GM12878 (cell line): Measurements from ENCODE around the gene GNAL. TPM values are rescaled to one million over a fixed set of nuclear protein-coding genes. Genes with fewer than 3 reads are reported as not detected.
"Not testable (repeated sequence)": the region's sequence is repeated elsewhere in the genome, so short reads cannot be mapped to it uniquely, and the experiment has no call there.

Experiments
- ATAC-seq: fragments of 200-7000 bp; cut with Tn5 transposase; 3 replicates; pipeline ENCODE4 v1.9.1; 2020; ENCODE audit warnings: mild to moderate bottlenecking, moderate library complexity
- BruUV-seq: library from RNA; stranded (reverse); fragments of 400-500 nt; replicated peaks from 2 replicates; lab custom pipeline; 2021; lab: Mats Ljungman, UMichigan
- CTCF ChIA-PET: fragments of 300-600 bp; sonication (Branson Sonifier 250); formaldehyde crosslinking; extraction: SDS; loops from one replicate; lab custom pipeline; 2021; ENCODE audit warnings: inconsistent platforms; lab: Yijun Ruan, JAX
- POLR2A ChIA-PET: fragments of 350-600 bp; formaldehyde crosslinking; extraction: SDS; loops from one replicate; lab custom pipeline; 2021; ENCODE audit warnings: inconsistent platforms; lab: Charles Lee
- RAD21 ChIA-PET: fragments of 300-600 bp; sonication (Branson Sonifier 250); formaldehyde crosslinking; loops from one replicate; lab custom pipeline; 2023; ENCODE audit warnings: antibody characterized with exemption; ENCODE audit not compliant: unreplicated experiment; lab: Charles Lee
- SMC1A ChIA-PET: fragments of 300-600 bp; sonication (Branson Sonifier 250); formaldehyde crosslinking; loops from one replicate; lab custom pipeline; 2023; ENCODE audit not compliant: unreplicated experiment, uncharacterized antibody; lab: Charles Lee
- DNase-seq: peaks from one replicate; pipeline ENCODE4 v3.0.0-alpha.2; 2011; ENCODE audit warnings: low read depth, low spot score
- FAIRE-seq: peaks from 3 replicates; lab custom pipeline; 2011; peaks lifted over from hg19 to GRCh38; lab: Jason Lieb, UNC
- H2AFZ ChIP-seq: 2 replicates; pipeline ENCODE4 v1.6.0; 2011; ENCODE audit warnings: low read depth, low read length, control low read depth; ENCODE audit not compliant: control insufficient read depth
- H3K27ac ChIP-seq: 2 replicates; pipeline ENCODE4 v1.5.1; 2011; ENCODE audit warnings: control low read depth; ENCODE audit not compliant: control insufficient read depth, insufficient read depth
- H3K27me3 ChIP-seq, 2 experiments: replicated peaks in 1 of 2; 2 replicates each; pipeline versions ENCODE4 v1.6.0 to v1.6.1; 2011; ENCODE audit warnings: low read length in 1 of 2; ENCODE audit not compliant: control insufficient read depth in 2 of 2, insufficient read depth in 2 of 2
- H3K36me3 ChIP-seq, 2 experiments: 2 replicates each; pipeline ENCODE4 v1.5.1; 2011; ENCODE audit warnings: low read length in 1 of 2; ENCODE audit not compliant: control insufficient read depth in 2 of 2, insufficient read depth in 2 of 2
- H3K4me1 ChIP-seq: 2 replicates; pipeline ENCODE4 v1.6.1; 2011; ENCODE audit warnings: mild to moderate bottlenecking, low read length, moderate library complexity, mixed read lengths; ENCODE audit not compliant: control insufficient read depth, insufficient read depth
- H3K4me2 ChIP-seq: 2 replicates; pipeline ENCODE4 v1.6.0; 2011; ENCODE audit warnings: control low read depth; ENCODE audit not compliant: control insufficient read depth, insufficient read depth
- H3K4me3 ChIP-seq: fragments of 200-600 bp; sonication (generic); 2 replicates; pipeline ENCODE4 v1.5.1; 2016
- H3K79me2 ChIP-seq: 2 replicates; pipeline ENCODE4 v1.6.0; 2011; ENCODE audit warnings: low read length; ENCODE audit not compliant: control insufficient read depth, insufficient read depth
- H3K9ac ChIP-seq: 2 replicates; pipeline ENCODE4 v1.8.0; 2011; ENCODE audit warnings: low read length, control low read depth, mixed read lengths; ENCODE audit not compliant: control insufficient read depth, insufficient read depth
- H3K9me3 ChIP-seq: replicated peaks from 3 replicates; pipeline ENCODE4 v1.5.1; 2011; ENCODE audit warnings: mild to moderate bottlenecking, low read length; ENCODE audit not compliant: control insufficient read depth, insufficient read depth
- H4K20me1 ChIP-seq: 2 replicates; pipeline ENCODE4 v1.6.0; 2011; ENCODE audit not compliant: control insufficient read depth, insufficient read depth
- BACH1 ChIP-seq: fragments of 450-650 bp; IDR thresholded peaks from 2 replicates; pipeline ENCODE4 v1.6.1; 2017; ENCODE audit warnings: mild to moderate bottlenecking, borderline replicate concordance
- BCL11A ChIP-seq: IDR thresholded peaks from 2 replicates; pipeline ENCODE4 v1.6.1; 2011; ENCODE audit warnings: low read depth, low read length
- CBFB ChIP-seq: IDR thresholded peaks from 2 replicates; pipeline ENCODE4 v1.6.1; 2016; ENCODE audit warnings: antibody characterized with exemption, low read depth
- ELK1 ChIP-seq: IDR thresholded peaks from 2 replicates; pipeline ENCODE4 v1.6.1; 2012; ENCODE audit warnings: low read depth, low read length, improper control_type of control experiment
- FOXK2 ChIP-seq: fragments of 450-650 bp; IDR thresholded peaks from 2 replicates; pipeline ENCODE4 v1.6.1; 2017; ENCODE audit warnings: mild to moderate bottlenecking, moderate library complexity
- MTA2 ChIP-seq: fragments of 450-650 bp; IDR thresholded peaks from 2 replicates; pipeline ENCODE4 v1.6.1; 2016; ENCODE audit warnings: low read depth, mild to moderate bottlenecking, moderate library complexity
- MXI1 ChIP-seq: fragments of 150-350 bp; IDR thresholded peaks from 2 replicates; pipeline ENCODE4 v1.6.1; 2011; ENCODE audit warnings: low read depth, mild to moderate bottlenecking, inconsistent platforms, low read length, improper control_type of control experiment
- NR2C1 ChIP-seq: fragments of 450-650 bp; IDR thresholded peaks from 2 replicates; pipeline ENCODE4 v1.6.1; 2017; ENCODE audit warnings: antibody characterized with exemption, mild to moderate bottlenecking, moderate library complexity
- YY1 ChIP-seq: IDR thresholded peaks from 2 replicates; pipeline ENCODE4 v1.6.1; 2011; ENCODE audit warnings: low read depth, mild to moderate bottlenecking, low read length
- WGBS: methylation state at CpG from one replicate; pipeline ENCODE4 v1.1.6; 2016; ENCODE audit warnings: low lambda C conversion rate; ENCODE audit not compliant: insufficient replicate concordance, insufficient coverage; ENCODE audit errors: missing lambda C conversion rate; 5-methylcytosine and 5-hydroxymethylcytosine counted together
- in situ Hi-C: fragments of 300-500 bp; cut with MboI; formaldehyde crosslinking; loops from 9 replicates; pipeline ENCODE4 v1.14.3; 2018; ENCODE audit warnings: mixed read lengths
- intact Hi-C: fragments of 100-400 bp; cut with micrococcal nuclease; formaldehyde crosslinking; loops from one replicate; pipeline ENCODE4 v1.14.2; 2022; ENCODE audit not compliant: unreplicated experiment
- polyA plus RNA-seq, 11 experiments: library from polyadenylated mRNA; depleted of rRNA in 4 of 11; unstranded in 6 of 11; stranded (reverse) in 5 of 11; fragments of >200 nt; fragmentation: Nextera tagmentation in 4 of 11; fragmentation: Illumina TruSeq in 1 of 11; extraction: Ambion mirVana in 4 of 11; extraction: Trizol in 1 of 11; gene quantifications; 1 replicate in 1 of 11; 2 replicates in 10 of 11; pipeline versions ENCODE4 v1.2.1 to v1.2.3, GENCODE V29; 2011 to 2016; ENCODE audit warnings: inconsistent platforms in 2 of 11, missing spikeins in 2 of 11, low read depth in 1 of 11
- total RNA-seq, 4 experiments: library from RNA; depleted of rRNA in 3 of 4; stranded (reverse); fragments of >200 nt in 3 of 4; fragmentation: Illumina TruSeq in 1 of 4; extraction: Trizol in 1 of 4; gene quantifications; 2 replicates each; pipeline versions ENCODE4 v1.2.1 to v1.2.3, GENCODE V29; 2013 to 2021

The GNAL gene
- total and polyA plus RNA-seq, 10 of the 15 experiments (the other 5 are each of a cell fraction or from before 2014, with no cell fraction given): 0.02 to 0.39 (median 0.05) TPM; not detected in 5

GRCh38 chr18:11851146-11851805 is 162.2 kb downstream of the GNAL start, which contains the start of gene CHMP1B (continued):
- TF ChIP-seq ELK1: peak; percentile 94
- no peak for TF ChIP-seq CBFB
- peak; percentile 94 for TF ChIP-seq FOXK2
- peak; percentile 82 for TF ChIP-seq MXI1
- no peak for TF ChIP-seq MTA2
- no peak; the same call in none of the 2 replicates for TF ChIP-seq BACH1

- H2AFZ ChIP-seq: peak overlapping the region; percentile 74; the same call in 1 of the 2 replicates
- H3K79me2 ChIP-seq: peaks cover 24% of the 10 kb centered on the region
- FAIRE-seq: no peak
- no peaks in the 10 kb centered on the region; a peak in 1 of 4 replicates for H3K27me3 ChIP-seq
- H3K9me3 ChIP-seq: no peaks in the 10 kb centered on the region
- POLR2A ChIA-PET: no interaction called here
- no peak for DNase-seq
- H3K9ac ChIP-seq: peak overlapping the region; percentile 91
- BruUV-seq: TSS peak; percentile 91
- RAD21 ChIA-PET: interaction anchor here (0.9 kb wide), 1 partner anchor 53 kb away, joined by 3 read pairs; no protein-coding TSS in a partner anchor
- WGBS: 1% methylated on average over 23 of the region's 23 CpGs
- peak; percentile 62 for ATAC-seq
- CTCF ChIA-PET: no interaction called here
- SMC1A ChIA-PET: no interaction called here
- H4K20me1 ChIP-seq: no peaks in the 10 kb centered on the region
- in situ Hi-C loops: no loop called here
- H3K27ac ChIP-seq: peak overlapping the region; percentile 90
- intact Hi-C loops: loop anchor here (5.0 kb wide), 1 partner anchor 55 kb away; the partner anchor contains the start of gene MPPE1
- TF ChIP-seq YY1 (peak; percentile 64; the same call in 1 of the 2 replicates), NR2C1 (no peak), BCL11A (no peak)
- H3K36me3 ChIP-seq: no peaks in the 10 kb centered on the region
- peaks cover 17% of the 10 kb centered on the region for H3K4me1 ChIP-seq
- peak overlapping the region; percentile 99 for H3K4me3 ChIP-seq
- H3K4me2 ChIP-seq: peak overlapping the region; percentile 78
Measured at GRCh38 chr18:11851806-11852337, 162.8 kb downstream of the GNAL start.

- WGBS: 95% methylated on average over 6 of the region's 6 CpGs
- BruUV-seq, H3K4me3 ChIP-seq, H3K4me2 ChIP-seq, H3K27ac ChIP-seq, ATAC-seq, DNase-seq, H3K9ac ChIP-seq, in situ Hi-C loops, H3K9me3 ChIP-seq, POLR2A ChIA-PET, RAD21 ChIA-PET, H4K20me1 ChIP-seq, H3K36me3 ChIP-seq, FAIRE-seq, H2AFZ ChIP-seq, SMC1A ChIA-PET, H3K27me3 ChIP-seq, CTCF ChIA-PET: not testable (repeated sequence)
- H3K4me1 ChIP-seq: peaks cover 17% of the 10 kb centered on the region
- intact Hi-C loops: loop anchor here (5.0 kb wide), 1 partner anchor 53 kb away; the partner anchor contains the start of gene MPPE1
- H3K79me2 ChIP-seq: peaks cover 24% of the 10 kb centered on the region
Measured at GRCh38 chr18:11854554-11854953, 165.5 kb downstream of the GNAL start.
